GM12873 (cell line): ENCODE results near the gene TNK1.

ENCODE experiments used
- CTCF ChIP-seq: IDR thresholded peaks from 2 replicates; pipeline ENCODE4 v1.5.1; 2012; ENCODE audit warnings: low read depth, mild to moderate bottlenecking, moderate library complexity, low read length, control low read depth; ENCODE audit not compliant: insufficient read depth; ENCODE audit errors: missing control alignments

Gene TNK1

DNA sequence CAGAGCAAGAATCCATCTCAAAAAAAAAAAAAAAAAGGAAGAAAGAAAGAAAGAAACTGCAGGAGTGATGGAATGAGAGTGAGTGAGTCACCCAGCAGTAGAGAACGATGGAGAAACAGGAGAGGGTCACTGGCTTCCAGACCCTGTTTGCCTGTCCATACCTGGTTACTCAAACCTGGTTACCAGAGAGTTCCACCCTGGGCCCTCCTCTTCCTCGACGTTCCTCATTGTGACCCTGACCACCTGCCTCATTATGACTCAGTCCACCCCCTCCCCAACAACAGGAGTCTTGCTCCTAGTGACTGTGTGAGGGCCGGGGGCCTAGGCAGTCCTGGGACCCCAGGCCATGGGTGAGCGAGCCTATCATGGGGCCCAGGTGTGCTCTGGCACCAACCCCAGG lies 47.7 kb downstream of the TNK1 start, which contains the start of gene SPEM3:
SPEM3 (plus strand) TSS at position 301 of the 400 bp plus-strand sequence; CDS start at position 347, 46 bp downstream.
- TF ChIP-seq CTCF, result no peak

- no peak for TF ChIP-seq CTCF
These were observed 48.8 kb downstream of the TNK1 start for GRCh38 chr17:7429722-7430121.

DNA sequence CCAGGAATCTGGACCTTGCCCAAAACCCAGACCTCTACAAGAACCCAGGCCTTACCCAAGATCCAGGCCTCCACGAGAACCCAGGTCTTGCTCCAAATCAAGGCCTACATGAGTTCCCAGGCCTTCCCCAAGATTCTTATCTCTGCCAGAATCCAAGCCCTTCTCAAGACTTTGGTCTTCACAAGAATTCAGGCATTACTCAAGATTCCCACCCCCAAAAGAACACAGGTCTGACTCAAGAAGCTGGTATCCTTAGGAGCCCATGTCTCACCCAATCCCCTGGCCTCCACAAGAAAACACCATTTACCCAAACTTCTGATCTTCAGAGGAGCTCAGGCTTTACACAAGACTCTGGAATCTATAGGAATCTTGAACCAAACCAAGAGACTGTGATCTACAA lies 50.3 kb downstream of the TNK1 start:
- TF ChIP-seq CTCF, result no peak

- no peak for TF ChIP-seq CTCF
These were observed 51.4 kb downstream of the TNK1 start for GRCh38 chr17:7432296-7432695.

- peak; percentile 52 for TF ChIP-seq CTCF
These were observed 55.0 kb downstream of the TNK1 start for GRCh38 chr17:7435676-7436555.

GRCh38 chr17:7436556-7437368 lies 55.9 kb downstream of the TNK1 start:
- peak; percentile 73 for TF ChIP-seq CTCF

DNA sequence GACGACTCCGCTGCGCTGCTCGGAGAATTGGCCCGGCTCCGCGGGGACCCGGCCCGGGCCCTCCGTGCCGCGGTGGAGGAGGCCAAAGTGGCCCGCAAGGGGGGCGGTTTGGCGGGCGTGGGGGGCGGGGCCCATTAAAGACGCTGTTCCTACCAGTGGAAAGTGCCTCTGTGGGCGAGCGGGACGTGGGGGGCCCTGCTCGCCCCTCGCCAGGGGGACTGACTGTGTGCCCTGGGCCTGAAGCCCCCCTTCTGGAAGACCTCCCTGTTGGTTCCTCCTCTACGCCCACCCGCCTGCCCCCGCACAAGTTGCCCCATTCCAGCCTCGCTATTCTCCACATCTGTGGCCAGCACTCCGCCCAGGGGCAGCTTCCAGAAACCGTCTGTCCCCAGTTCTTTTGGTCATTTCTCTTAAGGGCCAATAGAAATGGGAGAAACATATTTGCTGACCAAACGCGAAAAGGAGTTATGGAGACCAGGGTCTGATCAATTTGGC lies 56.5 kb downstream of the TNK1 start:
- no peak for TF ChIP-seq CTCF
